Ovary (tissue), 3 donors: ENCODE measurements around the gene GRIK5.

Experiments used
- POLR2A ChIP-seq: fragments of 450-650 bp; IDR thresholded peaks from one replicate; pipeline ENCODE4 v1.6.1; 2017; ENCODE audit warnings: antibody characterized with exemption, mild to moderate bottlenecking, moderate library complexity
- TF ChIP-seq, protein P1 (sequence below), 3 donors: fragments of 450-650 bp in 2 of 3; fragments of 200-600 bp in 1 of 3; IDR thresholded peaks; one replicate each; pipeline versions ENCODE4 v1.5.1 to v1.8.0; 2016 to 2022; ENCODE audit warnings: antibody characterized with exemption in 3 of 3, mild to moderate bottlenecking in 1 of 3
- donor health status: DM: no; HTN: no; CAD: no.

DNA sequence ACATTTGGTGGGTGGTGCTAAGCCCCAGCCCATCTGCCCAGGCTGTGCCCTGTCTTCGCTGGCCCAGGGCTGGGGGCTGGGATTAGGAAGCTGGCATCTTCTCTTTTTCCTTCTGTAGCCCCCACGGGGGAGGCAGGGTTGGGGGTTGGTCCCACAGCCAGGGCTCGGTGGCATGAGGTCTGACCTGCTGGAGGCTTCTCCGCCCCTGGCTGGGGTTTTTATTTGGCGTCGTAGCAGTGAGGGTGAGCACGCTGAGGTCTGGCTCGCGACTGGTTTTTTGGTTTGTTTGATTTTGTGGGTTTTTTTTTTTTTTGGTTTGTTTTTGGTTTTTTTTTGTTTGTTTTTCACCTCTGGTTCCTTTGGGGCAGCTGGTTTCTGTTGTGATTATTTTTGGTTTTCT lies 20.7 kb upstream of the GRIK5 start:
- TF ChIP-seq, protein P1, sequence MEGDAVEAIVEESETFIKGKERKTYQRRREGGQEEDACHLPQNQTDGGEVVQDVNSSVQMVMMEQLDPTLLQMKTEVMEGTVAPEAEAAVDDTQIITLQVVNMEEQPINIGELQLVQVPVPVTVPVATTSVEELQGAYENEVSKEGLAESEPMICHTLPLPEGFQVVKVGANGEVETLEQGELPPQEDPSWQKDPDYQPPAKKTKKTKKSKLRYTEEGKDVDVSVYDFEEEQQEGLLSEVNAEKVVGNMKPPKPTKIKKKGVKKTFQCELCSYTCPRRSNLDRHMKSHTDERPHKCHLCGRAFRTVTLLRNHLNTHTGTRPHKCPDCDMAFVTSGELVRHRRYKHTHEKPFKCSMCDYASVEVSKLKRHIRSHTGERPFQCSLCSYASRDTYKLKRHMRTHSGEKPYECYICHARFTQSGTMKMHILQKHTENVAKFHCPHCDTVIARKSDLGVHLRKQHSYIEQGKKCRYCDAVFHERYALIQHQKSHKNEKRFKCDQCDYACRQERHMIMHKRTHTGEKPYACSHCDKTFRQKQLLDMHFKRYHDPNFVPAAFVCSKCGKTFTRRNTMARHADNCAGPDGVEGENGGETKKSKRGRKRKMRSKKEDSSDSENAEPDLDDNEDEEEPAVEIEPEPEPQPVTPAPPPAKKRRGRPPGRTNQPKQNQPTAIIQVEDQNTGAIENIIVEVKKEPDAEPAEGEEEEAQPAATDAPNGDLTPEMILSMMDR (IDR thresholded peaks at IDR 0.05) = no peak
- TF ChIP-seq POLR2A = no peak
